Esophagus muscularis mucosa (tissue), 3 donors: Measurements from ENCODE around the gene TEAD1.

Experiments
- POLR2A ChIP-seq: fragments of 450-650 bp; IDR thresholded peaks from one replicate; pipeline ENCODE4 v1.6.1; 2017; ENCODE audit warnings: antibody characterized with exemption, moderate library complexity, mild to moderate bottlenecking, low read depth
- POLR2AphosphoS5 ChIP-seq, 2 donors: sonication (generic); formaldehyde crosslinking; IDR thresholded peaks; one replicate each; pipeline ENCODE4 v1.6.1; 2017; ENCODE audit warnings: antibody characterized with exemption in 2 of 2
- TF ChIP-seq, protein P1 (sequence below), 3 experiments: fragments of 200-600 bp in 2 of 3; fragments of 450-650 bp in 1 of 3; sonication (generic) in 2 of 3; IDR thresholded peaks; one replicate each; pipeline ENCODE4 v1.5.1; 2017 to 2019; ENCODE audit warnings: antibody characterized with exemption in 3 of 3, mild to moderate bottlenecking in 2 of 3, moderate library complexity in 1 of 3

GRCh38 chr11:12897867-12898266 lies 223.6 kb downstream of the TEAD1 start:
- TF ChIP-seq POLR2AphosphoS5 (IDR thresholded peaks at IDR 0.05) (no peak), POLR2A (no peak)
- TF ChIP-seq, protein P1, sequence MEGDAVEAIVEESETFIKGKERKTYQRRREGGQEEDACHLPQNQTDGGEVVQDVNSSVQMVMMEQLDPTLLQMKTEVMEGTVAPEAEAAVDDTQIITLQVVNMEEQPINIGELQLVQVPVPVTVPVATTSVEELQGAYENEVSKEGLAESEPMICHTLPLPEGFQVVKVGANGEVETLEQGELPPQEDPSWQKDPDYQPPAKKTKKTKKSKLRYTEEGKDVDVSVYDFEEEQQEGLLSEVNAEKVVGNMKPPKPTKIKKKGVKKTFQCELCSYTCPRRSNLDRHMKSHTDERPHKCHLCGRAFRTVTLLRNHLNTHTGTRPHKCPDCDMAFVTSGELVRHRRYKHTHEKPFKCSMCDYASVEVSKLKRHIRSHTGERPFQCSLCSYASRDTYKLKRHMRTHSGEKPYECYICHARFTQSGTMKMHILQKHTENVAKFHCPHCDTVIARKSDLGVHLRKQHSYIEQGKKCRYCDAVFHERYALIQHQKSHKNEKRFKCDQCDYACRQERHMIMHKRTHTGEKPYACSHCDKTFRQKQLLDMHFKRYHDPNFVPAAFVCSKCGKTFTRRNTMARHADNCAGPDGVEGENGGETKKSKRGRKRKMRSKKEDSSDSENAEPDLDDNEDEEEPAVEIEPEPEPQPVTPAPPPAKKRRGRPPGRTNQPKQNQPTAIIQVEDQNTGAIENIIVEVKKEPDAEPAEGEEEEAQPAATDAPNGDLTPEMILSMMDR (IDR thresholded peaks at IDR 0.05) = no peak
